PFSK-1 (cell line): ENCODE results near the gene SSX2IP.

Experiments
- FOXP2 ChIP-seq: optimal IDR thresholded peaks from 2 replicates; pipeline ENCODE3; 2011; ENCODE audit warnings: borderline replicate concordance, control low read depth, inconsistent platforms; ENCODE audit not compliant: insufficient read depth; ENCODE audit errors: extremely low read length, extremely low read depth
- POLR2AphosphoS5 ChIP-seq: IDR thresholded peaks from 2 replicates; pipeline ENCODE4 v1.6.1; 2012; ENCODE audit warnings: low read depth, mild to moderate bottlenecking, control low read depth, low read length, moderate library complexity
- REST ChIP-seq, 2 experiments: IDR thresholded peaks; 2 replicates each; pipeline versions ENCODE4 v1.6.1 to v1.8.0; 2011 to 2012; ENCODE audit warnings: low read depth in 2 of 2, low read length in 2 of 2, control low read depth in 1 of 2, inconsistent platforms in 1 of 2, mild to moderate bottlenecking in 1 of 2, moderate library complexity in 1 of 2; ENCODE audit not compliant: insufficient read depth in 1 of 2
- SIN3A ChIP-seq: IDR thresholded peaks from 2 replicates; pipeline ENCODE4 v1.6.1; 2012; ENCODE audit warnings: mild to moderate bottlenecking, low read length, moderate library complexity, borderline replicate concordance; ENCODE audit not compliant: insufficient read depth
- TAF1 ChIP-seq: IDR thresholded peaks from 2 replicates; pipeline ENCODE4 v1.6.1; 2012; ENCODE audit warnings: low read length, control low read depth, borderline replicate concordance; ENCODE audit not compliant: insufficient read depth

- TF ChIP-seq TAF1, result no peak
- TF ChIP-seq REST (IDR thresholded peaks at IDR 0.05; ENCODE audit: insufficient read depth in 1 of 2, low read depth in 2 of 2, low read length in 2 of 2), result no peak
- no peak for TF ChIP-seq POLR2AphosphoS5
- TF ChIP-seq SIN3A, result no peak
- TF ChIP-seq FOXP2, result no peak
Measured at GRCh38 chr1:84643183-84643582, 47.1 kb downstream of the SSX2IP start.
